Thyroid gland (tissue), 4 donors: ENCODE data around the gene EEFSEC.

ENCODE experiments used
- CTCF ChIP-seq, 6 experiments: fragments of 200-600 bp in 3 of 6; fragments of 450-650 bp in 3 of 6; sonication (generic) in 3 of 6; IDR thresholded peaks; one replicate each; pipeline ENCODE4 v1.5.1; 2016 to 2019; ENCODE audit warnings: antibody characterized with exemption in 6 of 6, mild to moderate bottlenecking in 2 of 6, inconsistent platforms in 1 of 6, moderate library complexity in 1 of 6
- POLR2A ChIP-seq, 2 donors: fragments of 450-650 bp; IDR thresholded peaks; one replicate each; pipeline ENCODE4 v1.6.1; 2017; ENCODE audit warnings: antibody characterized with exemption in 2 of 2, mild to moderate bottlenecking in 2 of 2, moderate library complexity in 1 of 2

GRCh38 chr3:128354788-128355542, 201.7 kb downstream of the EEFSEC start:
- TF ChIP-seq POLR2A (IDR thresholded peaks at IDR 0.05) (no peak), CTCF (IDR thresholded peaks at IDR 0.05) (no peak)
